ENCODE measurements around the gene RPTOR.

DNA sequence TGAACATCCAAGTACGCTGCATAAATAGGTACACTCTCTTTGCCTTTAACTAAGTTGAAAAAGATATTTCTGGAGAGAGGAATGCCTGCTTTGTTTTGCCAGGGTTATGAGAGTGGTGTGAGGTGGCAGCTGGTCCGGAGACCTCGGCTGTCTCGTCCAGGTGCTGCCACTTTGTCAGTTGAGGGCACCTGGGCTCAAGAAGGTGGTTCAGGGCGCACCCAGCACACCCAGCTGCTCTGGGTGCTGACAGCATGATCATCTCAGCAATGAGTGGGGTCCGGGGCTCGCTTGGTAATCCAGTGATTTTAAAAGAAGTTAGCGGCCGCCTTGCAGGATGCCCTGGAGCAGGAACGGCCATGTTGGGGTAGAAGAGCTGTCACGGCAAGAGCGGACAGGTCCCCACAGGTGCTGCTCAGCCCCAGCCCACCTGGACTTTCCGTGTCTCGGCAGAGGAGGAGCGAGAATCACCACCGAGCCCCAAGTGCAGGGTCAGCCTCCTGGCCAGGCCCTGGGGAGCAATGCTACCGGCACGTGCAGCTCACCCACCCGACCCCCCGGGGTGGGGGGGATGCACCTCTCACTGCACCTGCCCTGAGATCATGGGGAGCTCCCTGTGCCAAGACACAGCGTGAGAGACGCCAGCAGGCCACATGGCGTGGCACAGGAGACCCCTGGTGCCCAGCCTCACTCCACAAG is 379.6 kb downstream of the RPTOR start:
- TF ChIP-seq, protein P1, sequence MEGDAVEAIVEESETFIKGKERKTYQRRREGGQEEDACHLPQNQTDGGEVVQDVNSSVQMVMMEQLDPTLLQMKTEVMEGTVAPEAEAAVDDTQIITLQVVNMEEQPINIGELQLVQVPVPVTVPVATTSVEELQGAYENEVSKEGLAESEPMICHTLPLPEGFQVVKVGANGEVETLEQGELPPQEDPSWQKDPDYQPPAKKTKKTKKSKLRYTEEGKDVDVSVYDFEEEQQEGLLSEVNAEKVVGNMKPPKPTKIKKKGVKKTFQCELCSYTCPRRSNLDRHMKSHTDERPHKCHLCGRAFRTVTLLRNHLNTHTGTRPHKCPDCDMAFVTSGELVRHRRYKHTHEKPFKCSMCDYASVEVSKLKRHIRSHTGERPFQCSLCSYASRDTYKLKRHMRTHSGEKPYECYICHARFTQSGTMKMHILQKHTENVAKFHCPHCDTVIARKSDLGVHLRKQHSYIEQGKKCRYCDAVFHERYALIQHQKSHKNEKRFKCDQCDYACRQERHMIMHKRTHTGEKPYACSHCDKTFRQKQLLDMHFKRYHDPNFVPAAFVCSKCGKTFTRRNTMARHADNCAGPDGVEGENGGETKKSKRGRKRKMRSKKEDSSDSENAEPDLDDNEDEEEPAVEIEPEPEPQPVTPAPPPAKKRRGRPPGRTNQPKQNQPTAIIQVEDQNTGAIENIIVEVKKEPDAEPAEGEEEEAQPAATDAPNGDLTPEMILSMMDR (IDR thresholded peaks at IDR 0.05; ENCODE audit: insufficient read depth, low read length) = no peak
- TF ChIP-seq POLR2AphosphoS5 (IDR thresholded peaks at IDR 0.05; ENCODE audit: low read depth) = no peak
- TF ChIP-seq GABPA (IDR thresholded peaks at IDR 0.05; ENCODE audit: low read depth) = no peak
